NK-92 treated with Interleukin-12 subunit alpha and Interleukin-12 subunit beta, amount 100 ng/mL, for 24 hours (cell line): ENCODE measurements around the gene ADAMTS17.

Experiments used
- DNase-seq: peaks from one replicate; lab custom pipeline; 2025; lab: John Stamatoyannopoulos, UW

The ADAMTS17 gene

DNA sequence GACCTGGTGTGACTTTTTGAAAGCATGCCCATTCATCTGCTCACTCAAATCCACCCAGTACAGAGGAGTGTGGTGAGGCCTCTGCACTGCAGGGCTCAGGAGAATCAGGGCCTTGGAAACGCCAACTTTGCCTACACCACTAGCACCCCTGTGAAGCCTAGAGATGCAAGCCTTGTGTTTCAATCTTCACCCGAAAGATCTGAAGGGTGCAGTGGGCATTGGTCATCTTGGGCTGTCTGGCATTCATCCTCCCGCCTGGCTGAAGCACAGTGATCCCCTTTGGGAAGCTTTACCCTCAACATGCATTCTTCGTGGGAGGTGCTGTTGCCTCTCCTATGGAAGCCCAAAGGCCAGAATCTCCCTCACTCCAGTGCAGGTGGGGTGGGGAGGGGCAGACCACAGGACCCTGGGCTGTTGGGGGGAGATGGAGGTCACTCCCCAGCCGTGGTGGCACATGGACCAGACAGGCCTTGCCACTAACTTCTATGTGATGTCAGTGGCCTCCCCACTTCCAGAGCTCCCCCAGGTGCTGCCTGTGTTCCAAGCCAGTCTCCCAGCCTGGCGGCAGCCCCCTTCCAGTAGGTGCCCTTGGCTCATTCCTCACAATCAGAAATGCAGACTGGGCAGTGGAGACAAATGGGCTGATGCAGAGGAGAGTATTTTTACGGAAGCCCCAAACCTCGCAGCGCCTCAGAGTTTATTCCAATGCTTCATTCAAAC lies 92.5 kb downstream of the ADAMTS17 start:
- no peak for DNase-seq

GRCh38 chr15:100248236-100248635 lies 93.5 kb downstream of the ADAMTS17 start:
- no peak for DNase-seq

- DNase-seq: no peak
Observed at GRCh38 chr15:100247228-100248225, 94.2 kb downstream of the ADAMTS17 start.

- no peak for DNase-seq
Observed at GRCh38 chr15:100245855-100246254, 95.9 kb downstream of the ADAMTS17 start.

DNA sequence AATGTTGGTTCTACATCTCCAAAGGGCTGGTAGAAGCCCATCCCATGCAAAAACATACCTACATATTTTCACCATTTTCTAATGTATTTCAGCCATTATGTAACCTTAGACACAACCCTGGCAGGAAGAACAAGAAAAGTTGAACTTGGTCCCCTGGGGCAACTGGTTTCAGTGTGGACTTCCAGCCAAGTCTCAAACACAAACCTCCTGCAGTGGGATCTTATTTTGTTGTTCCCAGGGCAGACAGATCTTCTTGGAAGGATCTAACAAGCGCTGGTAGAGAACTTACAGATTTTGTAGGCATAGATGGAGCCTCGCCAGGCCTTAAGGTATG lies 96.3 kb downstream of the ADAMTS17 start:
- no peak for DNase-seq

GRCh38 chr15:100244796-100245486 lies 96.8 kb downstream of the ADAMTS17 start:
- DNase-seq: no peak

GRCh38 chr15:100242989-100243388 lies 98.8 kb downstream of the ADAMTS17 start:
- no peak for DNase-seq

GRCh38 chr15:100241572-100242482 lies 99.9 kb downstream of the ADAMTS17 start:
- DNase-seq: peak; percentile 53

DNA sequence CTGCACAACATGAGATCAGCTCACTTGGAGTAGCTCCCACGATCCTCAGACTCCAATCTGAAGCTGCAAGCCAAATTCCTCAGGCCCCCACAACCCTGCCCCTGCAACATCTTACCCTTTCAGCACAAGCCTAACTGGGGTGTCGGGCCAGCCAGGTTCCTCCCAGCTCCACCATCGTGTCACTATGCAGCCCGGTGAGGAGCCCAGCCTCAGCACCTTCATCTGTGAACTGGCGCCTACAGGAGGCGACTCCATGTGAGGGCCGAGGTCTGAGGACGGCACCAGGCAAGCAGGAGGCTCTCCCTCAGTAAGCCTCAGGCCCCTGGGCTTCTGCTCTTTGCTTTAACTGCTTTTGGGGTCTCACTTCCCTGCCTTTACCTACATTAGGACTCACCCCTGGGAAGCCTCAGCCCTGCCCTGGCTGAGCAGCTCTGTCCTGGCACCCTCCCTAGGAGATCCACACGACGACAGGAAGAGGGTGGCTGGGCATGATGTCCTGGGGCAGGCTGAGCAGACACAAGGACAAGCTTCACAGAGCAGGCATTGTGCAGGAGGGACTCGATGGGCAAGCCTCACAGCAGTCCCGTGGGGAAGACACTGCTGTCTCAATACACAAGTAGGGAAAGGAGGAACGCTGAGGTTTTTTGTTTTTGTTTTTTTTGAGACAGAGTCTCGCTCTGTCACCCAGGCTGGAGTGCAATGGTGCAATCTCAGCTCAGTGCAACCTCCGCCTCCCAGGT lies 104.6 kb downstream of the ADAMTS17 start:
- no peak for DNase-seq

DNA sequence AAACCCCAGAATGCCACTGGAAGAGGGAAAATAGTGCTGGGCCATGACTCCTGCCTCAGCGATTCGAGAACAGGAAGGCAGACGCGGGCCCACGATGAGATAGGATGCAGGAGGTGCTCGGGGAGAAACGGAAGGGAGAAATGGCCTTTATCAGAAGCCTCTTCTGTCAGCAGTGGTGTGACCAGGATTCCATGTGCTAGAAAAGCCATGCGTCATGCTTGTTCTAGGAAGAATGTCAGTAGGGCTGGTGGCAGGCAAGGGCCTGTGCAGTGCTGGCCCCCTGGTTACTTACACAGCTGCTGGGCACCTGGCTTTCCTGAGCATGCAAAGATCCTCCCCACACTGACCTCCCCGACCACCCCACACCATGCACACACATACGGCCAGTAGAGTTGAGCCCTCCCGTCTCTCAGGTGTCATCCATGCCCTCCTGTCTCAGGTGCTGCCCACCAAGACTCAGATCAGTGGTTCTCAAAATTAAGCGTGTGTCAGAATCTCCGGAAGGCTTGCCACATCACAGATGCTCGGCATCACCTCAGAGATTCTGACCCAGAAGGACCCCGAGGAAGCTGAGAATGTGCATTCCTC lies 106.7 kb downstream of the ADAMTS17 start:
- DNase-seq: no peak

- DNase-seq: no peak
Observed at GRCh38 chr15:100234158-100235029, 107.4 kb downstream of the ADAMTS17 start.

GRCh38 chr15:100230784-100231183 lies 111.0 kb downstream of the ADAMTS17 start:
- no peak for DNase-seq

GRCh38 chr15:100229181-100230163 lies 112.3 kb downstream of the ADAMTS17 start:
- DNase-seq: no peak

DNA sequence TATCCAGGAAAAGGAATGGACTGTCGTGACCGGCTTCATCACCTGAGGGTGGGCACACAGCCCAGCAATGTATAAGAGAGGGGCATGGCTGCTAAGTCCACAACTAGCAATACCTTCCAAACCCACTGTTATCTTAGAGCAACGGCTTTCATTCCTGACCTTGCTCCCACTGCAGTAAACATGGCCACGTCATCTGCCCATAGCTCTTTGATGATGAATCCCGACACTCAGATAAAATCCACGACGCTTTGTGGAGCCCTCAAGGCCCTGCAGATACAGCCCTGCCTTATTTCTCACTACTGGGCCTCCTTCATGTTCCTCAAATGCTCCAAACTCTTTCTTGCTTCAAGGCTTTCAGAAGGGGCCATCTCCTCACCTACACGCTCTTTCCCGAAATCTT lies 114.0 kb downstream of the ADAMTS17 start:
- no peak for DNase-seq

DNA sequence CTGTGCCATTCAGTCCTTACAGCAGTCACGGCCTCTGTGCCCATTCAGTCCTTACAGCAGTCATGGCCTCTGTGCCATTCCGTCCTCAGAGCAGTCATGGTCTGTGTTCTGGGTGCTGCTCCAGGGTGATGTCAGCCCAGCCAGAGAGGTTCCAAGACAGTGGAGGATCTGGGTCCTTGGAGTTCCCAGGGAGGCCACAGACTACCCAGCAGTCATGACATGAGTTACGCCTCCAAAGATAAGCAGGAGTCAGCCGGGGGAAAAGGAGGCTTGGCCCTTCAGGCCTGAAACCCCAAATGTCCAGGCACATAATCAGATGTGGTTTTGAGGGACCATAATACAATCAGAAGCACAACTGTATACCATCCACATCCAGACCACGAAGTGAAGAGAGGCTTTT lies 115.7 kb downstream of the ADAMTS17 start:
- no peak for DNase-seq

- DNase-seq: no peak
Observed at GRCh38 chr15:100224206-100225185, 117.3 kb downstream of the ADAMTS17 start.

GRCh38 chr15:100222349-100222715 lies 119.4 kb downstream of the ADAMTS17 start:
- no peak for DNase-seq
